HG03196 (cell line): ENCODE measurements around the gene STOML1.
A peak's percentile ranks its signal among the peaks of the same experiment; 100 is the strongest.
"Not testable (repeated sequence)": the region's sequence is repeated elsewhere in the genome, so short reads cannot be mapped to it uniquely, and the experiment has no call there.

ENCODE experiments used
- ATAC-seq: cut with Tn5 transposase; IDR thresholded peaks from one replicate; pipeline ENCODE4 v1.9.1; 2021; ENCODE audit not compliant: unreplicated experiment

Gene STOML1

GRCh38 chr15:73965094-73965757 is 26.9 kb downstream of the STOML1 start:
- peak; percentile 20 for ATAC-seq

- ATAC-seq = peak; percentile 50
Measured at GRCh38 chr15:73964736-73965093, 27.4 kb downstream of the STOML1 start.

GRCh38 chr15:73962433-73962832 is 29.7 kb downstream of the STOML1 start:
- no peak for ATAC-seq

- not testable (repeated sequence) for ATAC-seq
Measured at GRCh38 chr15:73960472-73961070, 31.5 kb downstream of the STOML1 start.

GRCh38 chr15:73959801-73960200 is 32.3 kb downstream of the STOML1 start:
- ATAC-seq = no peak

GRCh38 chr15:73959012-73959581 is 33.0 kb downstream of the STOML1 start:
- no peak for ATAC-seq

GRCh38 chr15:73957785-73958184 is 34.3 kb downstream of the STOML1 start:
- ATAC-seq = no peak

- ATAC-seq = no peak
Measured at GRCh38 chr15:73957276-73957675, 34.8 kb downstream of the STOML1 start.

- no peak for ATAC-seq
Measured at GRCh38 chr15:73956743-73957135, 35.4 kb downstream of the STOML1 start.

- no peak for ATAC-seq
Measured at GRCh38 chr15:73955861-73956742, 36.0 kb downstream of the STOML1 start.

GRCh38 chr15:73955326-73955725 is 36.8 kb downstream of the STOML1 start:
- no peak for ATAC-seq

GRCh38 chr15:73954188-73955145 is 37.6 kb downstream of the STOML1 start:
- ATAC-seq = no peak

- ATAC-seq = no peak
Measured at GRCh38 chr15:73952913-73953750, 39.0 kb downstream of the STOML1 start.

- ATAC-seq = no peak
Measured at GRCh38 chr15:73952171-73952912, 39.8 kb downstream of the STOML1 start.

- no peak for ATAC-seq
Measured at GRCh38 chr15:73951601-73952000, 40.5 kb downstream of the STOML1 start.

- ATAC-seq = no peak
Measured at GRCh38 chr15:73950831-73951561, 41.1 kb downstream of the STOML1 start.

- no peak for ATAC-seq
Measured at GRCh38 chr15:73950479-73950830, 41.6 kb downstream of the STOML1 start.

GRCh38 chr15:73949496-73949895 is 42.6 kb downstream of the STOML1 start:
- no peak for ATAC-seq
